Measurements from ENCODE around the gene PKNOX2.

PKNOX2 gene, protein sequence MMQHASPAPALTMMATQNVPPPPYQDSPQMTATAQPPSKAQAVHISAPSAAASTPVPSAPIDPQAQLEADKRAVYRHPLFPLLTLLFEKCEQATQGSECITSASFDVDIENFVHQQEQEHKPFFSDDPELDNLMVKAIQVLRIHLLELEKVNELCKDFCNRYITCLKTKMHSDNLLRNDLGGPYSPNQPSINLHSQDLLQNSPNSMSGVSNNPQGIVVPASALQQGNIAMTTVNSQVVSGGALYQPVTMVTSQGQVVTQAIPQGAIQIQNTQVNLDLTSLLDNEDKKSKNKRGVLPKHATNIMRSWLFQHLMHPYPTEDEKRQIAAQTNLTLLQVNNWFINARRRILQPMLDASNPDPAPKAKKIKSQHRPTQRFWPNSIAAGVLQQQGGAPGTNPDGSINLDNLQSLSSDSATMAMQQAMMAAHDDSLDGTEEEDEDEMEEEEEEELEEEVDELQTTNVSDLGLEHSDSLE

DNA sequence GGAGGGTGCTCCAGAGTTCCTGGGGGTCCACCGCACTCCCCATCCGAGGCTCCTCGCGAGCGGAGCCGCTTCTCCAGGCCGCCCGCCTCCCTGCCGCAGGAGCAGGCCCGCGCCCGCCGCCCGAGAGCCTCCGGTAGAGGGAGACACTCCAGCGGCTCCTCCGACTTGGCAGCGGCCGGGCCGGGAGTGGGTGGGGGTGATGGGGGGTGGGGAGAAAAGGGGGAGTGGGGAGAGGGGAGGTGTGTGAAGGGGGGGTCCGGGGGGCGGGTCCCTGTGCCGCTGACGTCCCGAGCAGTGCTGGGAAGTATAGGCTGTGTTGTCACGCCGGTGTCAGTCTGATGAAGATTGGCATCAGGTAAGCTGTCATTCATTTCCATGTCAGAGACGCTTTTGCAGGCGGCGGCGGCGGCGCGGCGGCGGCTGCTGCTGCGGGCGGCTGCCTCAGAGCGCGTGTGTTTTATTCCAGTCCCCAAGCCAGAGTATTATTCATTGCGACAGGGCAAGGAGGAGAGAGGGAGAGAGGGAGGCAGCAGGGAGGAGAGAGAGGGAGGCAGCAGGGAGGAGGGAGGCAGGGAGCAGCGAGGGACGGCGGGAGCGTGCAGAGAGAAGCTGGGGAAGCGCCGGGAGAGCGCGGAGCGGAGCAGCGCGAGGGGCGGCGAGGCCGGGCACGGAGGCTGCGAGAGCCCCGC is at the start of gene PKNOX2:
TSS of gene PKNOX2 (plus strand) at position 330 of the 689 bp plus-strand sequence. CDS start 186,555 bp downstream, outside the sequence.
- DNase-seq, result no peak

DNA sequence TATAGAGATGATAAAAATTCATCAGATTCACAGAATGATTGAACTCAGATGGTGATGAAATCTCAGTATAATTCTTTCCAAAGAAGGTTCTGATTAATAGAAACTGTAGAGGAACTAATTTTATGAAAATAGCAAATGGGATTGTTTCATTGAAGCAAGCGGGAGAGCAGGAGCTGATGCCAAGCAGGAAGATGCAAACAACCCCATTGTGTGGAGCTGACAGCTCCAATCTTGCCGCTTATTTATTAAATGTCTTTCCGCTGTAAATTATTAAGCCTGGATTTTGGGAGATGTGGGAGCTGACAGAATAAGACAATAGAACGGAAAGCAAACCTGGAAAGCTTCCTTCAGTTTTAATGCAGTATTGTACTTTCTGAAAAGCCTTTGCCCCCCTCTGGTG is 47.1 kb upstream of the PKNOX2 start:
- DNase-seq, result no peak

DNA sequence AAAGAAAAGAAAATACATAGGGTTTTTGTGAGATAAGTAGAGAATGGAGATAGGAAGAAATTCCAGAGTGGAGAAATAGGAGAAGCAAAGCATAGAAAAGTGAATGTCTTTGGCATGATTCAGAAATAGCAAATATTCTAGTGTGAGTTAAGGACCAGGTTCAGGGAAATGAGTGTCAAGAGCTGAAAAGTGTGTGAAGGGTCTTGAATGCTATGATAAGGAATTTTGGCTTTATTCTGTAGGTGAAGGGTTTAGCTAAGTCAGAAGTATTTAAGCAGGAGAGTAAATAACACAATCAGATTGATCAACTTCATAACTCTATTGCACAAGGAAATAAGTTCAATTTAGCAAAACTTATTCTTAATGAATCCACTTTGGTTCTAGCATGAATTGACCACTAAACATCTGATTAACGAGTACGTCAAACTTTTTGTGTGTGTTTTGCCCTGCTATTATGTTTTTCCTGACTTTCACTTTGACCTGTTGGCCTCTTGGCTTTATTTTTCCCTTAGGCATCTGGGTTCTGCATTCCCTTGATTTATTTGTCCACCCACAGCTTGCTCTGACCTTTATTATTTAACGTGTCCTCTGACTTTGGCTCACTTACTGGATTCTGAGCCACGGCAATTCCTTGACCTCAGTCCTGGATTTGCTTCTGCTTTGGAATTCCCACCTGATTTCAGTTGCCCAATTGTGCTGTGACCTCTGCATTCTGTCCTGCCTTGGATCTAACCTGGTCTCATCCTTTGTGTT is 41.2 kb upstream of the PKNOX2 start:
- DNase-seq, result no peak

DNA sequence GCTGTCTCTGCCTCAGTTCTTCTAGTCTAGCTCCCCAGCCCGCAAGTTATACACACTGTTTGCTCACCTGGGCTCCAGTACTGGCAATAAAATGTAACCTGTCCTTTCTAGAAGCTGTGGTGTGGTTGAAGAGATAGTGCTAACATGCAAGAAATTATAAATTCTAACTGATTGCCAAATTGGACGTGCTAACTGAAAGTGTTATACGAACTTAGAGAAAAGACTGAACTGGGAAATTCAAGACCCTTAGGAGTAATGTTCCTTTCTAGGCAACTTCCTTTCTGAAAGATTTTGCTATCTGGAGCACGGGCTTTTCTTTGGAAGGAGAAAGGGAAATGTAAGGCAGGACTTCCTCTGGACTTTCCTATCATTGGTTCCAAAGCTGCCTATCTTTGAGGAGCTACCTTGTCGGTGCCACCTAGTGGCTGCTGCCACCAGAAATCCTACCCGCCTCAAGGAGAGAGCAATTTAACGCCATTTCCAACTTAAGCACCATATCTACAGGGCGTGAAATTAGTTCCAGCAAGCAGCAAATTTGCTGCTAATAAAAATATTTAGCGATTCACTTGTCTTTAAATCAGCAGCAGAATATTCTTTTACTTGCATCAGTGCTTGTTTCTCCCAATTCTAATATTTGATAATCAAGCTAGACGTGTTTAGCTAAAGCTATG is 40.5 kb upstream of the PKNOX2 start:
- peak; percentile 4 for DNase-seq

DNA sequence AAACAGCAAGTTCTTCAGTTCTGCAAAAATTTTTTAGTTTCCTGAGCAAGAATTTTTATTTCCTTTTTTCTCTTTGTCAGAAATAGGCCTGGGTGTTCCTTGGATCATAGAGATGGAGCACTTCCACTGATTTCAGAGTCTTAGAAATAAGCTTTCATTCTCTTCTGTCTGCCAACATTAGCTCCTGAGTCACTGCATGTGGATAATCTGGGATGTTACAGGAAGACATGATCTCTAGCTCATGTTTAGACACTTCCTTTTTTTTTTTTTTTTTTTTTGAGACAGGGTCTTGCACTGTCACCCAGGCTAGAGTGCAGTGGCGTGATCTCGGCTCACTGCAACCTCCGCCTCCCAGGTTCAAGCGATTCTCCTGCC is 39.9 kb upstream of the PKNOX2 start:
- DNase-seq, result no peak

DNA sequence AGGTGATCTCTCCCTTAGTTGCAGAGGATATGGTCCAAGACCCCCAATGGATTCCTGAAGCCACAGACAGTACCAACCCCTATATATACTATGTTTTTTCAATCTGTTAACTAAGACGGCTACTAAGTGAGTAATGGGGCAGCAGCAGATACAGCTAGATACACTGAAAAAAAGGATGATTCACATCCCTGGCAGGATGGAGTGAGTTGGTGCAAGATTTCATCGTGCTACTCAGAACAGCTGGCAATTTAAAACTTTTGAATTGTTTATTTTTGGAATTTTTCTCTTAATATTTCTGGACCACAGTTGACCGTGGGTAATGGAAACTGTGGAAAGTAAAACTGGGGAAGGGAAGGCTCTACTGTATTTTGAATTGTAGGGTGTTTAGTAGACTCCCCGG is 36.1 kb upstream of the PKNOX2 start:
- no peak for DNase-seq

DNA sequence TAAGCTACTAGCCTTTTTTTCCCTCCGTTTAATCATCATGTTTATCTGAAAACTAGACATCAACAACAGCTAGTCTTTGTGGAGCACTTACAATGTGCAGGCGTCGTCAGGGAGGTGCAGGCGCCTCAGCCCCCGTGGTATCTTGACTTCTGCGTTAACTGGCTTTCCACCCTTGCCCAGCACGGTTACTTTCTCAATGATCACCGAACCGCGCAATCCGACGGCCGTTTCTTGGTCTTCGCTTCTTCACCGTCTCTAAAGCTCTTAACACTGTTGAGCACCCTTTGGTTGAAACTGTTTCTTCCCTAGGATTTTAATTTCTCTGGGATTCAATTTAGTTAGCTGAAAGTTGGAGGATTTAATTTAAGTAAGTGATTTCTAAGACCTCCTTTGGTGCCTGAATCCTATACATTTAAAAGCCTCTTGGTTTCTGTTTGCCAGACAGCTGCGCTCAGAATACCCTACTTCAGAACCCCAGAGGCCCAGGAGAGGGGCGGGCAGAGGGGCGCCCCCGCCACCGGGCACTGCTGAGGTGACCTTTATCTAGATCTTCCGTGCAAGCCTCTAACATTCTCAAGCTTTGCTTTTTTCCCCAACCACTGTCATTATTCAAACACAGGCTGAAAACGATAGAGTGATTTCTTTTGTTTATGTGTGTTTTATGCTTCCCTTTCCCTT is 35.1 kb upstream of the PKNOX2 start:
- DNase-seq, result no peak

DNA sequence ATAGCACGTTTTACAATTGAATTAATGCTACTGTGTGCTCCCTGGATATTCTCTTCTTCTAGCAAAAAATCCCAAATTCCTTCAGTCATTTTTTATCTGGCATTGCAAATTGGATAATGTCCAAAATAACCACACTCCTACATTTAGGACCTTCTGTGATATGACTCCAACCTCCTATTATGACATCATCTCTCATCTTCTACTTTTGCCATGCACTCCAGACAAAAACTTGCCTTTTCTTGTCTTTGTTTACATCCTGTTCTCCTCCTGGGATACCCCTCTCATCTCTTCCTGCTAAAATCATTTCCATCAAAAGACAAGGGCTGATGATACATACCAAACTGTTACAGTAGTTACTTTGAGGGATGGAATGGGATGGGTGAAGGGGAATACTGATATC is 32.5 kb upstream of the PKNOX2 start:
- DNase-seq, result no peak

DNA sequence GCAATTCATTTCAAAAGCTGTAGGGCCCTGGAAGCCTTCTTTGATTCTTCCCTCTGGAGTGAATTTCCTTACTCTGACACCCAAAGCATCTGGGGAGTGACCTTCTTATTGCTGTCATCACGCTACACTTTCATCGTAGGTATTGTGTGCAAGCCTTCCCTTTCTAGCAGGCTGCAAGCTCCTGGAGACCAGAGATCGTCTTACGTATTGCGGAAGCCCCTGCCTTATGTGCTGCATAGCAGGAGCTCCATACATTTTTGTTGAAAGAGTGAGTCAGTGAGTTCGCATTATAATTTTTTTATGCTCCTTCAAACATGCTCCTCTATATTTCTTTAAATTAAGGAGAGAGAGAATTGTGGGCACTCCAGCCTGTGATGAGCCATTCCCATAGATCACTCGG is 32.0 kb upstream of the PKNOX2 start:
- DNase-seq, result no peak

DNA sequence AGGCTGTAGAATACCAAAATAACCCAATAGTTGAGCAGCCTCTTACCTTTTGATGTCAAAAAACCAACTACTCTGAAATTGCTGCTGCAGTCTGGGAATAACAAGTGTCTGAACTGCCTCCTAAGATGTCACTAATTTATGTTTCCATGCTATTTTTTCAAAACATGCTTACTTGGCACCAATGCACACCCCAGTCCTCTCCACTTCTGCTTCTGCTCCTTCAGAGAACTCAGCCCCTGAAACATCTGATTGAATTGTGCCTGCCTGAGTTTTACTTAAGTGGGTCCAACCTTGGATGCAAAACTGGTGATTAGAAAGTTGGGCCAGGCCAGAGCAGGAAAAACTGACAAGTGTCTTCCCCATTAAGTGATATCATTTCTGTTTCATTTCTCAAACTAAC is 28.6 kb upstream of the PKNOX2 start:
- no peak for DNase-seq

DNA sequence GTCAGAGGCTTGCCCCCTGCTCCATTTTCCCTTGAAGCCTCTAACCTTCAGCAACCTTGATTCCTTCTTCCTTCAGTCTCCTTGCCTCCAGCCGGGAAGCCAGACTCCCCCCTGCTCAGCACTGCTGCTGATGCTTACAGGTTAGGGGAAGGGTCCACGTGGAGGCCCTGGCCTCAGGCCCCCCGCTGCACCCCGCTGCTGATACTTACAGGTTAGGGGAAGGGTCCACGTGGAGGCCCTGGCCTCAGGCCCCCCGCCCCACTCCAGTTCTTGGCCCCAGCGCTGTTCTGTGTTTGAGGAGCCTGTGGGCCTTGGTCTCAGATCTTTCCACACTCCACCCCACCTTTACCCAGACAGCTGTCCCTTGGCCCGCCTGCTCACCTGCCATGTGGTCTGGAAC is 25.6 kb upstream of the PKNOX2 start:
- DNase-seq, result no peak

DNA sequence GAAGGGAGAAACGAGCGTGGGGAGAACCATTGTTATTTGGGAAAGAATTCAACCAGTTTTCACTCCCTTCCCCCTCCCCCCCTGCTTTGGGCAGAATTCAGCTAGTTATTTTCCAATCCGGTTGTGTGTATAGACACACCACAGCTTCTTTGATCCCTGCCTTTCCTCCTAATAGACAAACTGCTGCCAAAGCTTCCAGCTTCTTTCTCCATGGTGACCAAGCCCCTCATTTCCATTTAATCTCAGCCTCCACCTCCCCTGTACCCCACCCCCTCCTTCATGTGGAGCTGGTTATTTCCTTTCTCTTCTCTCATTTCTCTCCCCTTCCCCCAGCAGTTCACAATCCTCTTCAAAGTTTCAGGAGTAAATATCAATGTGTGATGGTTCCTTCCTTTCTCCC is 24.8 kb upstream of the PKNOX2 start:
- no peak for DNase-seq

DNA sequence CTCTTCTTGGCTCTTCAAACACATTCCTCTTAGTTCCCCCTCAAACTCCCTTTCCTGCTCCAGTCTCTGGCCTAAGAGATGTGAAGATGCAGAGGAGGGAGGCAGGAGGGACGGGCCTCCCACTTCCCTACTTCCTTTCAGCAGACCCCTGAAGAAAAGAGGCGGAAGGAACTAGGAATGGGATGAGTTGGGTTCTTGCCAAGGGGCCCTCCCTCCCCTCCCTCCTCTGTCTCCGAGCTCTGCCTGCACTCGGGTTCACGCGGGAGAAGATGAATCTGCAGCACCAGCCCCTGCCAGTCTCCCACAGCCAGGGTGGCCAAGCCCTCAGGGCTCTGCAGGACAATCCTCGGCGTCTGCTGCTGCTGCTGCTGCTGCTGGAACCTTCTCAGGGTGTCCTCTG is 24.3 kb upstream of the PKNOX2 start:
- no peak for DNase-seq

DNA sequence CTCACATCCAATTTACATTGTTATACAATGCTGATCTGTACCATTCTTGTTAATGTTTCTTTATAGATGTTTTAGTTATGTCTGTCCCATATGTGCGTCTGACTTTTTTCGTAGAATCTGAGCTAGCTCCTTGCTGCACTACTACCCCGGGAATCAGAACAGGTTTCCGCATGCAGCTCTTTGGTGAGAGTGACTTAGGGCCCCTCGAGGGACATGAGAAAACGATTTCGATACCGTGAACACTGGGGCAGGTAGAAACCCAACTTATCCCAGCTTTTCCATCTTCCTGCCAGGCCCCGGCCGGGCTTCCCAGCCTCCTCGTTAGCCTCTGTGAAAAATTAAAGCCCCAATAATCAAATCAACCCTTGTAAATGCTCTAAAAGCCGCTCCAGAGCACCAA is 23.4 kb upstream of the PKNOX2 start:
- DNase-seq, result no peak

DNA sequence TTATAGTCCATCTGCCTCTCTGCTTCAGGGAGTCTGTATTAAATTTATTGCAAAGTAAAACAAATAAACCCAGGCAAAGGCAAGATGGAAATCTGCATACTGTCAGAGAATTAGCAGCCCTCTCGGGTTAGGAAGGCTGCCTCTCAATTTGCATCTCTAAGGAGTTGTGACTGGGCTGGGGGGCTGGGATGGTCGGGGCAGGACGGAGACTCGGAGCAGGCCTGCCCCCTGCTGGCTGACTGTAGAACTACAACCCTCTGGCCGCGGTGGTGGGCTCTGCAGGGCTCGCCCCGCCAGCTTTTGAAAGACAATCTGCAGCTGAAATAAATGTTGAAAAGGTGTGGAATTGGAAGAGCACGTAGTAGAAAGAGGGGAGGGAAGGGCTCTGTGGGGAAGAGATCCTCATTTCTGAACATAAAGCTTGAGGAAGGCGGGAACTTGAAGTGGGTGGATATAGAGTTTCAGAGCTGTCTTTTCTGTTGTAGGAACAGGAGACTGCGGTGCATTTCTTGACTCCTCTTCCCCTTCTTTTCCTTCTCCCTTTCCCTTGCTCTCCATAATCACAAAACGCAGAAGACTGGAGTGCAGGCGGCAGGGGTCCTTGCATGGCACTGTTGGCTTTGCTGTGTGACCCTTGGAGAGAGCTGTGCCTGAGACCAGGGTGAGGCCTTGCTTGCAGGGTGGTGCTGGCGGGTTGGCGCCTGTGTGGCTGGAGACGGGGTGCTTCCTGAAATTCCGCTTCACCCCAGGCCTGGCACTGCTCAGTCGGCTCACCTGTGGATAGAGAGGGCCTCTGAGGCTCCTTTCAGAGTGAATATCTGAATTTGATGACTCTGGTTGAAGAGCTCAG is 22.6 kb upstream of the PKNOX2 start:
- DNase-seq, result no peak

DNA sequence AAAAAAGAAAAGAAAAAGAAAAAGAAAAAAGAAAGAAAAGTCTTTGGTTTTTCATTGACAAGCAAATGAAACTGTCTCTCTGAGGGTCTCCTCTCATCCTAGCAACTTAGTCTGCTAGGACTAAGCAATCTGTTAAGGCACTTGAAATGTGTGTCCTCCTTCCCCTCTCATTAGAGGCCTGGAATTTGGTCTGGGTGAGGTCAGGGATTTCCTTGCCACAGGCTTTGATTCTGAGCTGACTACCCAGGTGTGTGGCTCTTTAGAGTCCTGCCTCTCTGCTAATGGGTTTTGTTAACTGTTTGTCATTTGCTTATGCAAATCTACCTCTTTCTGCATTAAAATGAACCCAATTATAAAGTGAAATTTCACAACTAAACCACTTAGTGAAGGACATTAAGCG is 18.3 kb upstream of the PKNOX2 start:
- DNase-seq, result no peak

DNA sequence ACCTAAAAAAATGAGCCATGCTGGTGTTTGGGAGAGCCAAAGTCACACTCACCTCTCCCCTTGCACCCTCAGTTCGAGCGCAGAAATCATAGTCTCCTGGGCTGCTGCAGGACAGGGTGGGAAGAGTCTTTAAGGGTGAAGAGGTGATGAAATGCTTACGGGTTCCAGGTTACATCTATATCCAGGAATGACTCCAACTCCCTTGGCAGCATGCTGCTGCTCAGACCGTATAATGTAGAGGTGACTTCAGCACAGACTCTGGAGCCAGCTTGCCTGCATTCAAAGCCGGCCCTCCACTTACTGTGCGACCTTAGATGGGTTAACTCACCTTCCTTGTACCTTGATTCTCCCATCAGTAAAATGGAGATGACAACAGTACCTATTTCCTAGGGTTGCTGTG is 17.3 kb upstream of the PKNOX2 start:
- DNase-seq, result no peak

DNA sequence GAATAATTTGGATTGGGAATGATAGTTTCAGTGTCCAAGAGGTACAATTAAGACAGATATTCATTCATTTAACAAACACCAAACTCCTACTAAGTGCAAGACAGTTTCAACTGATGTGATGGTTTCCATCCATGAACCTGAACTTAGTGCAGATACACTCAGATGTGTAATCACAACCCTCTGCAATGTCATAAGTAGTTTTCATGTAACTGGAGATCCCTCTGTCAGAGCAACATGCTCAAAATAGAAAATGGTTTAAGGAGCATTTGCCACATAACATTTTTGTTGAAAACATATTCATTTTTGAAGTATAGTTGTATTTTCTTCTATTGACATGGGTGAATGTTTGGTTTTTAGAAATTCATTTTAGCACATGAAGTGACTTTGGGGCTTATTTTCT is 16.5 kb upstream of the PKNOX2 start:
- no peak for DNase-seq

DNA sequence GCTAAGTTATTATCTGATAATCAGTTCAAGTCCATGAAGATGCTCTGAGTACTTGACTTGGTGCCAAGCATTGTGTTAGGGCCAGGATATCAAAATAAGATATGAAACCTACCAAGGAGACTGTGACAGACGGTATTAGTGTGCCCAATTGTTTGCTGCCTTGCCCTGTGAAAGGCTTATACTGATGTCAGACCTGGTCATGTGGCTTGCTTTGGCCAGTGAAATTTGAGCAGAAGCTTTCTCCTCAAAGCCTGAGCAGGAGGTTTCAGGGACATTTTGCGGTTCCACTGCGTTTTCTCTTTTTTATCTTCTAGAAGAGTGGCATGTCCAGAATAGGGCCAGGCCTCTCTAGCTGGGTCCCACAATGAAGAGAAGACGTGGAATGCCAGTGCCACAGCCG is 15.8 kb upstream of the PKNOX2 start:
- DNase-seq, result no peak

DNA sequence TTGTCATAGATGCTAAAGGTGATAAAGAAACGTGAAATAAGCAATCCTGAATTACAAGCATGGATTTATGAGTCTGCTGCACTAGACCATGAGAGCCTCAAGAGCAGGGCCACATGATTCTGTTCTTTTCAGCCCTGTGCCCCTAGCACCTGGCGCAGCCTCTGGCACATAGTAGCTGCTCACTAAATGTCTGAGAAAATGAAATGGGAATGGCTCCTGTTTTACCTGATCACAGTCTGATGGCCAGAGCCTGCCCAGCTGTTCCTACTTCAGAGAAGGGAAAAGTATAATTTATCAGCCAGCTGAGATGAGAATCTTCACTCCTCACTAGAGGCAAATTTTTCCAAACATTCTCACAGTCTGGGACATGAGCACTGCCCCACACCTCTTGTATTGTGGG is 10.7 kb upstream of the PKNOX2 start:
- no peak for DNase-seq

DNA sequence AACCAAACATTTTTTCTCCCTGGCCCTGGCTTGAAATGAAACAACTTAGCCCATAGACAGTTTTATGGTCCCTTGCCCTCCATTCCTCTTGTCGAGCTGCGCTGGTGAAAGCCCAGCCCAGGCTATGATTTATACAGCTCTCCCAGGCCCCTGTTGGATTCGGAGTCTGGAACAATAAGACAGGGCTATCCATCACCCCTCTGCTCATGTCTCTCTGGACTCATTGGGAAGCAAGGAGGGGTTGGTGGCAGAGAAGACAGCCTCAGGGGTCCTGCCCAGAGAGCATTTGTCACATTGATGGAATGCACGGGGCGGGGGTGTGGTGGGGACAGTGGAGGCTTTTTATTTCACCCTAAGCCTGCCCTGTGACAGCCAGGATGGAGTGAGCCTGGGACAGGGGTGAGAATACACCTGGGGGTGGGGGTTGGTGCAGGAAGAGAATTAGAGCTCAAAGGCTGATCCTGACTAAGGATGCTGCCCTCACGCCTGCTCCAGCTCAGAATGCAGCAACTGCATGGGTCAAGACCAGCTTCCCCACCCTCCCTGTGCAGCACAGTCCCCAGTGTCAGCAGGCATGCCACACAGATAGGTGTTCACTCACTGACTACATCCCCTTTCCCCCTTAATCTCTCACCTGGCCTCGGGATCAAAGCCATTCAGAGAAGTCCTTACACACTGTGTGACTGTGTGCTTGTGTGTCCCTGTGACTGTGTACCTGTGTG is 10.0 kb upstream of the PKNOX2 start:
- DNase-seq, result no peak
